Measurements from ENCODE around the gene RABGAP1L.

RABGAP1L gene

DNA sequence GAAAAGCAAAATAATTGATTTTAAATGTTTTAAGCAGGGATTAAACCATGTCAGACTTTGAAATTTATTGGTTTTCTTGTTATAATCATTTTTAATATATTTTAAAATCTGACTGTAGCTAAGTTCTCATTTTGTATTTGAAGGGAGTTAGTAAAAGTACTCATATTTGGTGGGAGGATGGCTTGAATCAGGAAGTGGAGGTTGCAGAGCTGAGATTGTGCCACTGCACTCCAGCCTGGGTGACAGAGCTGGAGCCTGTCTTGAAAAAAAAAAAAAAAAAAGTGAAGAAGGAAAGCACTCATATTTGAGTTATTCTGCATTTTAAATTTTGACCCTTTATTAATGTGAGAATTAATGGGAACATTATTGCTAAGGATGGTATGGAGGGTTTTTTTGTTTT lies 106.0 kb downstream of the RABGAP1L start:
- Histone ChIP-seq H3K9me2 (replicated peaks; ENCODE audit: insufficient read depth, low read length) (no peaks in the 10 kb centered on the region), H3K4me2 (ENCODE audit: low read depth, low read length, poor library complexity, severe bottlenecking) (peak overlapping the region; percentile 99), H4K20me1 (ENCODE audit: low read depth, low read length) (no peaks in the 10 kb centered on the region), H3K27me3 (ENCODE audit: low read length) (no peaks in the 10 kb centered on the region), H2AFZ (ENCODE audit: low read depth, low read length, severe bottlenecking) (peak overlapping the region; percentile 34), H3K9me3 (ENCODE audit: insufficient read depth, low read length) (no peaks in the 10 kb centered on the region), H3K36me3 (ENCODE audit: low read length) (no peaks in the 10 kb centered on the region), H3K9ac (ENCODE audit: low read length) (peak overlapping the region; percentile 64), H3K27ac (ENCODE audit: low read depth, low read length) (peak overlapping the region; percentile 100), H3K4me3 (ENCODE audit: insufficient read depth, low read length, poor library complexity, severe bottlenecking) (peak overlapping the region; percentile 12), H3F3A (ENCODE audit: insufficient read depth) (peaks cover 59% of the 10 kb centered on the region), H3K79me2 (ENCODE audit: insufficient read depth, low read length) (no peaks in the 10 kb centered on the region)
- TF ChIP-seq, protein P1, sequence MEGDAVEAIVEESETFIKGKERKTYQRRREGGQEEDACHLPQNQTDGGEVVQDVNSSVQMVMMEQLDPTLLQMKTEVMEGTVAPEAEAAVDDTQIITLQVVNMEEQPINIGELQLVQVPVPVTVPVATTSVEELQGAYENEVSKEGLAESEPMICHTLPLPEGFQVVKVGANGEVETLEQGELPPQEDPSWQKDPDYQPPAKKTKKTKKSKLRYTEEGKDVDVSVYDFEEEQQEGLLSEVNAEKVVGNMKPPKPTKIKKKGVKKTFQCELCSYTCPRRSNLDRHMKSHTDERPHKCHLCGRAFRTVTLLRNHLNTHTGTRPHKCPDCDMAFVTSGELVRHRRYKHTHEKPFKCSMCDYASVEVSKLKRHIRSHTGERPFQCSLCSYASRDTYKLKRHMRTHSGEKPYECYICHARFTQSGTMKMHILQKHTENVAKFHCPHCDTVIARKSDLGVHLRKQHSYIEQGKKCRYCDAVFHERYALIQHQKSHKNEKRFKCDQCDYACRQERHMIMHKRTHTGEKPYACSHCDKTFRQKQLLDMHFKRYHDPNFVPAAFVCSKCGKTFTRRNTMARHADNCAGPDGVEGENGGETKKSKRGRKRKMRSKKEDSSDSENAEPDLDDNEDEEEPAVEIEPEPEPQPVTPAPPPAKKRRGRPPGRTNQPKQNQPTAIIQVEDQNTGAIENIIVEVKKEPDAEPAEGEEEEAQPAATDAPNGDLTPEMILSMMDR (IDR thresholded peaks at IDR 0.05; ENCODE audit: insufficient read depth, low read length, poor library complexity, severe bottlenecking) = no peak
- no peak for TF ChIP-seq EZH2phosphoT487 (conservative IDR thresholded peaks at IDR 0.05; ENCODE audit: low read length)

DNA sequence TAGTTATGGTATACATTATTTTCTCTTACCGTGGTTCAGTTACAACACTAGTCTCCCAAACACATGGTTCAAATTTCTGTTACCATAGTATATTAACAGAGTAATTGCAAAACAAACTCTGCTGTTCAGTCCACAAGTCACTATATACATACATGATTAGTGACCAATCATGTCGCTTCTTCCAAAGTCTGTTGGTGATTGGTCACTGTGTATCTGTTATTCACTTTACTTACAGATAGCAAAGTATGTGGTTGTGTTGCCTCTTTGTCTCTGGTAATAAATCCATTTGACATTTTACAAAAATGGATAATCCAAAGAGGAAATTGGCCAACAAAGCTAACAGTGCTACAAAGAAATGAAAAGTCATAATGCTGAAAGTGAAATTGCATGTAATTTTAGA lies 107.2 kb downstream of the RABGAP1L start:
- H3K4me2 ChIP-seq (ENCODE audit: low read depth, low read length, poor library complexity, severe bottlenecking) = peak overlapping the region; percentile 99
- H3K36me3 ChIP-seq (ENCODE audit: low read length) = no peaks in the 10 kb centered on the region
- H3K9me3 ChIP-seq (ENCODE audit: insufficient read depth, low read length) = no peaks in the 10 kb centered on the region
- H3F3A ChIP-seq (ENCODE audit: insufficient read depth) = peaks cover 67% of the 10 kb centered on the region
- no peaks in the 10 kb centered on the region for H4K20me1 ChIP-seq (ENCODE audit: low read depth, low read length)
- H2AFZ ChIP-seq (ENCODE audit: low read depth, low read length, severe bottlenecking) = no peak overlapping the region
- H3K9me2 ChIP-seq (replicated peaks; ENCODE audit: insufficient read depth, low read length) = no peaks in the 10 kb centered on the region
- H3K9ac ChIP-seq (ENCODE audit: low read length) = peak overlapping the region; percentile 64
- no peak overlapping the region for H3K4me3 ChIP-seq (ENCODE audit: insufficient read depth, low read length, poor library complexity, severe bottlenecking)
- no peaks in the 10 kb centered on the region for H3K27me3 ChIP-seq (ENCODE audit: low read length)
- no peak for TF ChIP-seq EZH2phosphoT487 (conservative IDR thresholded peaks at IDR 0.05; ENCODE audit: low read length)
- TF ChIP-seq, protein P1 (IDR thresholded peaks at IDR 0.05; ENCODE audit: insufficient read depth, low read length, poor library complexity, severe bottlenecking) = no peak
- peak overlapping the region; percentile 100 for H3K27ac ChIP-seq (ENCODE audit: low read depth, low read length)
- no peaks in the 10 kb centered on the region for H3K79me2 ChIP-seq (ENCODE audit: insufficient read depth, low read length)

- H3K4me2 ChIP-seq (ENCODE audit: low read depth, low read length, poor library complexity, severe bottlenecking) = peak overlapping the region; percentile 99
Measured at GRCh38 chr1:174266991-174267612, 107.8 kb downstream of the RABGAP1L start.

More at GRCh38 chr1:174266991-174267612, 107.8 kb downstream of the RABGAP1L start:
- H2AFZ ChIP-seq (ENCODE audit: low read depth, low read length, severe bottlenecking) = peak overlapping the region; percentile 31
- H3K4me3 ChIP-seq (ENCODE audit: insufficient read depth, low read length, poor library complexity, severe bottlenecking) = no peak overlapping the region
- no peaks in the 10 kb centered on the region for H3K9me3 ChIP-seq (ENCODE audit: insufficient read depth, low read length)
- H3K27ac ChIP-seq (ENCODE audit: low read depth, low read length) = peak overlapping the region; percentile 100
- peaks cover 67% of the 10 kb centered on the region for H3F3A ChIP-seq (ENCODE audit: insufficient read depth)
- H4K20me1 ChIP-seq (ENCODE audit: low read depth, low read length) = no peaks in the 10 kb centered on the region
- TF ChIP-seq, protein P1 (IDR thresholded peaks at IDR 0.05; ENCODE audit: insufficient read depth, low read length, poor library complexity, severe bottlenecking) = no peak
- TF ChIP-seq EZH2phosphoT487 (conservative IDR thresholded peaks at IDR 0.05; ENCODE audit: low read length) = no peak
- no peaks in the 10 kb centered on the region for H3K27me3 ChIP-seq (ENCODE audit: low read length)
- H3K36me3 ChIP-seq (ENCODE audit: low read length) = no peaks in the 10 kb centered on the region
- H3K9ac ChIP-seq (ENCODE audit: low read length) = peak overlapping the region; percentile 64
- no peaks in the 10 kb centered on the region for H3K9me2 ChIP-seq (replicated peaks; ENCODE audit: insufficient read depth, low read length)
- H3K79me2 ChIP-seq (ENCODE audit: insufficient read depth, low read length) = no peaks in the 10 kb centered on the region
